ENCODE measurements around the gene MAD1L1. TPM values are rescaled to one million over a fixed set of nuclear protein-coding genes. Genes with fewer than 3 reads are reported as not detected.

MAD1L1 gene
- total RNA-seq, 1 donor from 2014 or later = 112 TPM

DNA sequence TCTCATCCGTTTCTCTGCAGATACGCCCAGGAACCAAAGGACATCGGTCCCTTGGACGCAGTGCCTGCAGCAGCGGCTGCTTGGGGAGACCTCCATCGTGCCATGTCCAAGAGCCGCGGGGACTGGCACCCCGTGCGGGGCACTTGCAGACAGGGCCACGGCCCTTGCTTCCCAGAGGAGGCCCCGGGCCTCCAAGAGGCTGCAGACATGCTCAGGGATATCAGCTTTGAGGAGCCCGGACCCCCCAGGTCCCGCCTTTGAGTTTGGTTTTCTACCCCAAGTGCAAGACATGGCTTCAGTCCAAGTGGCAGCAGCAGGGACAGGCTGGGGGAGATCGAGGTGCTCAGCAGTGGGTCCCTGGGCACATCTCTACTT is 283.1 kb downstream of the MAD1L1 start:
- intact Hi-C loops (cut with micrococcal nuclease) = loop anchor here (10.0 kb wide), 1 partner anchor 575 kb away; no protein-coding TSS in a partner anchor

- intact Hi-C loops (cut with micrococcal nuclease) = loop anchor here (10.0 kb wide), 1 partner anchor 576 kb away; no protein-coding TSS in a partner anchor
Measured at GRCh38 chr7:1948887-1949680, 283.7 kb downstream of the MAD1L1 start.

- intact Hi-C loops (cut with micrococcal nuclease) = loop anchor here (10.0 kb wide), 1 partner anchor 576 kb away; no protein-coding TSS in a partner anchor
Measured at GRCh38 chr7:1948301-1948796, 284.4 kb downstream of the MAD1L1 start.

GRCh38 chr7:1947586-1948217 is 285.0 kb downstream of the MAD1L1 start:
- intact Hi-C loops (cut with micrococcal nuclease) = loop anchor here (10.0 kb wide), 1 partner anchor 577 kb away; no protein-coding TSS in a partner anchor

DNA sequence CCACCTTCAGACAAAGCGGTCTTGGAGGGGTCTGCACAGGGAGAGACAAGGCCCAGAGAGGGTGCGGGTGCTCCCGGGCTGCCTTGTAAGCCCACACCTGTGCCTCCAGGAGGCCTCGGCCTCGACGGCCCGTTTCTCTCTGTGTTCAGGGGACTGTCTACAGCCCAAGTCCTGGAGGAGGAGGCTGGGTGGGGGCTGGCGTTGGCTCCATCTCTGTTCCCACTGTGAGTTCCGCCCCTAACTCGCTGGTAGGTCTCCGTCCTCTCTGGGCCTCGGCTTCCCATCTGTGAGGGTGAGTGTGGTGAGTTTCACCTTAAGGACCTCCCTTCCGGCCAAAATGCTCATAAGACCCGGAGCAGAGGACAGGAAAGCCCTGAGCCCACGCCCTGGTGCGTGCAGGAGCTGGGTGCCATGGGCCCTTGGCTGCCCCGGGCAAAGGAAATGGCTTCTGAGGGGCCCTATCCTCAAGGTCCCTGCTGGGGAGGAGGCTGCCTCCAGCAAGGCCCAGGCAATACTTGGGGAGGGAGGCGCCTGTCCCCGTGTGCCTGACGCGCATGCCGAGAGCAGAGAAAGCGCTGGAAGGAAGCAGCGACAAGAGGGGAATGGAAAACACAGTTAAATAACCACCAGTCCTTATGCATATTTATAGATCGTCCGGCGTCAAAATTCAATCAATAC is 285.8 kb downstream of the MAD1L1 start:
- intact Hi-C loops (cut with micrococcal nuclease) = loop anchor here (10.0 kb wide), 1 partner anchor 578 kb away; no protein-coding TSS in a partner anchor

GRCh38 chr7:1946025-1946772 is 286.5 kb downstream of the MAD1L1 start:
- intact Hi-C loops (cut with micrococcal nuclease) = loop anchor here (10.0 kb wide), 1 partner anchor 579 kb away; no protein-coding TSS in a partner anchor

DNA sequence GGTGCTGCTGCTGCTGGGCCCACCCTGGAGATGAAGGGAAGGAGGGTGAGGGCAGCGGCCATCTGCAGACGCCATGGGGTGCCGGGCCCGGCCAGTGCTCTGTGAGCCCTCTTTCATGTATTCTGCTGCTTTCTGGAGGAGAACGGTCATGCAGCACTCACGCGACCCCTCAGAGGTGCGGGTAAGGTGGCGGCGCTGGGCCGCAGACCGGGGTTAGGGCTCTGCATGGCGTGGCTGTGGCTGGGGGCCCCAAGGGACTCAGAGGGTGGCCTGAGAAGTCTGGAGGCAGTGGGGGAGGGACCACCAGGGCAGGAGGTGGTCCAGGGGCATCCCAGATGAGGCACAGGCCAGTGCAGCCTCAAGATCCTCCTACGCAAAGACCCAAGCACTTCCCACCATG is 287.2 kb downstream of the MAD1L1 start:
- intact Hi-C loops (cut with micrococcal nuclease) = loop anchor here (10.0 kb wide), 1 partner anchor 579 kb away; no protein-coding TSS in a partner anchor

- intact Hi-C loops (cut with micrococcal nuclease) = loop anchor here (5.0 to 10.0 kb wide), 5 partner anchors 168 to 580 kb away; partner anchors contain the start of genes PSMG3 and SNX8
Measured at GRCh38 chr7:1944619-1945210, 288.0 kb downstream of the MAD1L1 start.

- intact Hi-C loops (cut with micrococcal nuclease) = loop anchor here (5.0 to 10.0 kb wide), 5 partner anchors 168 to 581 kb away; partner anchors contain the start of genes PSMG3 and SNX8
Measured at GRCh38 chr7:1943933-1944618, 288.7 kb downstream of the MAD1L1 start.

GRCh38 chr7:1943326-1943725 is 289.4 kb downstream of the MAD1L1 start:
- intact Hi-C loops (cut with micrococcal nuclease) = loop anchor here (5.0 to 10.0 kb wide), 5 partner anchors 169 to 581 kb away; partner anchors contain the start of genes PSMG3 and SNX8

DNA sequence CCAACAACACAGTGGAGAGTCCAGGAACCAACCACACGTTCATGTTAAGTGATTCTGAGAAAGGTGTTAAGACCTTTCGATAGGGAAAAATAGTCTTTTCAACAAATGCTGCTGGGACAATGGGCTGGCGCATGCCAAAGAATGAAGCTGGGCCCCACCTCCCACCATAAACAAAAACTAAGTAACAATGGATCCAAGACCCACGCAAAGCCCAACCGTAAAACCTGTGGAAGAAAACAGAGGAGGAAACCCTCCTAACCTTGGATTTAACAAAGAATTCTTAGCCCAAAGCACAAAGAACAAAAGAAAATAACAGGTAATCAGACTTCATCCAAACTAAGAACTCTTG is 289.8 kb downstream of the MAD1L1 start:
- intact Hi-C loops (cut with micrococcal nuclease) = loop anchor here (5.0 to 10.0 kb wide), 5 partner anchors 169 to 582 kb away; partner anchors contain the start of genes PSMG3 and SNX8

- intact Hi-C loops (cut with micrococcal nuclease) = loop anchor here (5.0 to 10.0 kb wide), 5 partner anchors 170 to 582 kb away; partner anchors contain the start of genes PSMG3 and SNX8
Measured at GRCh38 chr7:1942243-1942940, 290.4 kb downstream of the MAD1L1 start.

- intact Hi-C loops (cut with micrococcal nuclease) = loop anchor here (2.0 to 10.0 kb wide), 6 partner anchors 45 to 583 kb away; partner anchors contain the start of genes PSMG3 and SNX8
Measured at GRCh38 chr7:1941464-1942242, 291.1 kb downstream of the MAD1L1 start.

- intact Hi-C loops (cut with micrococcal nuclease) = loop anchor here (1.0 to 10.0 kb wide), 14 partner anchors 10 to 584 kb away; partner anchors contain the start of genes EIF3B, MAD1L1, PSMG3 and SNX8
Measured at GRCh38 chr7:1940863-1941262, 291.9 kb downstream of the MAD1L1 start.

- intact Hi-C loops (cut with micrococcal nuclease) = loop anchor here (1.0 to 10.0 kb wide), 14 partner anchors 11 to 584 kb away; partner anchors contain the start of genes EIF3B, MAD1L1, PSMG3 and SNX8
Measured at GRCh38 chr7:1940402-1940786, 292.4 kb downstream of the MAD1L1 start.

GRCh38 chr7:1939434-1940401 is 293.0 kb downstream of the MAD1L1 start:
- intact Hi-C loops (cut with micrococcal nuclease) = loop anchor here (1.0 to 10.0 kb wide), 14 partner anchors 12 to 585 kb away; partner anchors contain the start of genes EIF3B, MAD1L1, PSMG3 and SNX8

All from T-helper 1 cell treated with Interleukin-12 subunit alpha and Interleukin-12 subunit beta and Interleukin-4 antibody, amounts not matched to agents 30 ng/mL and 1 ng/mL, for 36 hours (primary cell).